NCI-H510A (cell line): ENCODE measurements around the gene GIGYF2.

Source experiments
- DNase-seq: peaks from one replicate; lab custom pipeline; 2025; lab: John Stamatoyannopoulos, UW

GIGYF2 gene

GRCh38 chr2:232863996-232864395 is 166.9 kb downstream of the GIGYF2 start:
- DNase-seq, result no peak

- DNase-seq, result no peak
Measured at GRCh38 chr2:232865165-232865564, 168.0 kb downstream of the GIGYF2 start.

- no peak for DNase-seq
Measured at GRCh38 chr2:232866104-232866503, 169.0 kb downstream of the GIGYF2 start.

- no peak for DNase-seq
Measured at GRCh38 chr2:232869138-232870017, 172.2 kb downstream of the GIGYF2 start.

GRCh38 chr2:232870018-232870765 is 173.1 kb downstream of the GIGYF2 start, which contains the start of gene SNORC:
Gene SNORC, plus strand, starts transcription at chr2:232870264. Its CDS starts 78 bp downstream, at chr2:232870342.
- no peak for DNase-seq

GRCh38 chr2:232870766-232871371 is 173.7 kb downstream of the GIGYF2 start:
- DNase-seq, result no peak

GRCh38 chr2:232871418-232871834 is 174.3 kb downstream of the GIGYF2 start:
- DNase-seq, result no peak

GRCh38 chr2:232871835-232872736 is 175.0 kb downstream of the GIGYF2 start:
- DNase-seq, result no peak

- no peak for DNase-seq
Measured at GRCh38 chr2:232872826-232873225, 175.7 kb downstream of the GIGYF2 start.

- no peak for DNase-seq
Measured at GRCh38 chr2:232873292-232873908, 176.3 kb downstream of the GIGYF2 start.

- DNase-seq, result no peak
Measured at GRCh38 chr2:232873909-232874641, 176.9 kb downstream of the GIGYF2 start.

GRCh38 chr2:232874677-232875223 is 177.6 kb downstream of the GIGYF2 start:
- DNase-seq, result no peak

- no peak for DNase-seq
Measured at GRCh38 chr2:232875256-232876121, 178.4 kb downstream of the GIGYF2 start.

GRCh38 chr2:232876161-232876977 is 179.2 kb downstream of the GIGYF2 start:
- peak; percentile 78 for DNase-seq

- DNase-seq, result no peak
Measured at GRCh38 chr2:232876978-232877441, 179.9 kb downstream of the GIGYF2 start.

GRCh38 chr2:232877940-232878511 is 180.9 kb downstream of the GIGYF2 start:
- DNase-seq, result no peak

GRCh38 chr2:232878855-232879617 is 181.9 kb downstream of the GIGYF2 start:
- DNase-seq, result no peak
